HUES48 (cell line): ENCODE data around the gene PKD1L1.
"Not testable (repeated sequence)": the region's sequence is repeated elsewhere in the genome, so short reads cannot be mapped to it uniquely, and the experiment has no call there.

Source experiments
- H3K27ac ChIP-seq: one replicate; pipeline ENCODE4 v1.7.0; 2013; ENCODE audit warnings: low read depth, low read length, inconsistent platforms
- H3K27me3 ChIP-seq: 2 replicates; pipeline ENCODE4 v1.6.1; 2013; ENCODE audit warnings: mild to moderate bottlenecking, low read length; ENCODE audit not compliant: control insufficient read depth, insufficient read depth
- H3K36me3 ChIP-seq: 2 replicates; pipeline ENCODE4 v1.6.1; 2013; ENCODE audit warnings: low read length; ENCODE audit not compliant: control insufficient read depth, insufficient read depth
- H3K4me1 ChIP-seq: 2 replicates; pipeline ENCODE4 v1.6.1; 2013; ENCODE audit warnings: mild to moderate bottlenecking, low read length; ENCODE audit not compliant: control insufficient read depth, insufficient read depth
- H3K4me3 ChIP-seq: 2 replicates; pipeline ENCODE4 v1.5.1; 2013; ENCODE audit warnings: mild to moderate bottlenecking, low read depth, low read length
- H3K9ac ChIP-seq: 2 replicates; pipeline ENCODE4 v1.6.1; 2013; ENCODE audit warnings: mild to moderate bottlenecking, low read depth, low read length, moderate library complexity
- H3K9me3 ChIP-seq: 2 replicates; pipeline ENCODE4 v1.6.1; 2013; ENCODE audit warnings: low read length; ENCODE audit not compliant: control insufficient read depth, insufficient read depth

The PKD1L1 gene

GRCh38 chr7:47943676-47944474 lies 4.4 kb downstream of the PKD1L1 start:
- H3K36me3 ChIP-seq = no peaks in the 10 kb centered on the region
- H3K9ac ChIP-seq = no peak overlapping the region
- H3K27ac ChIP-seq = no peak overlapping the region
- no peaks in the 10 kb centered on the region for H3K9me3 ChIP-seq
- H3K4me3 ChIP-seq = no peak overlapping the region
- H3K4me1 ChIP-seq = peaks cover 17% of the 10 kb centered on the region
- no peaks in the 10 kb centered on the region for H3K27me3 ChIP-seq

GRCh38 chr7:47942651-47943050 lies 5.6 kb downstream of the PKD1L1 start:
- not testable (repeated sequence) for H3K36me3 ChIP-seq, H3K27me3 ChIP-seq, H3K4me3 ChIP-seq, H3K9ac ChIP-seq, H3K9me3 ChIP-seq, H3K27ac ChIP-seq
- H3K4me1 ChIP-seq = peaks cover 18% of the 10 kb centered on the region

- Histone ChIP-seq H3K27ac (no peak overlapping the region), H3K9me3 (no peaks in the 10 kb centered on the region)
Observed at GRCh38 chr7:47942132-47942531, 6.1 kb downstream of the PKD1L1 start.

GRCh38 chr7:47941136-47941844 lies 7.0 kb downstream of the PKD1L1 start:
- Histone ChIP-seq H3K36me3 (no peaks in the 10 kb centered on the region), H3K4me3 (no peak overlapping the region), H3K27me3 (no peaks in the 10 kb centered on the region), H3K4me1 (peaks cover 22% of the 10 kb centered on the region), H3K9ac (no peak overlapping the region), H3K27ac (no peak overlapping the region), H3K9me3 (no peaks in the 10 kb centered on the region)

More at GRCh38 chr7:47942132-47942531, 6.1 kb downstream of the PKD1L1 start:
- Histone ChIP-seq H3K4me1 (peaks cover 22% of the 10 kb centered on the region), H3K9ac (no peak overlapping the region), H3K4me3 (no peak overlapping the region), H3K36me3 (no peaks in the 10 kb centered on the region), H3K27me3 (no peaks in the 10 kb centered on the region)

GRCh38 chr7:47940088-47941013 lies 7.9 kb downstream of the PKD1L1 start:
- no peaks in the 10 kb centered on the region for H3K36me3 ChIP-seq
- H3K4me1 ChIP-seq = peaks cover 22% of the 10 kb centered on the region
- no peak overlapping the region for H3K9ac ChIP-seq
- H3K4me3 ChIP-seq = no peak overlapping the region
- no peaks in the 10 kb centered on the region for H3K9me3 ChIP-seq
- H3K27ac ChIP-seq = no peak overlapping the region
- H3K27me3 ChIP-seq = no peaks in the 10 kb centered on the region

- Histone ChIP-seq H3K9me3 (no peaks in the 10 kb centered on the region), H3K27me3 (no peaks in the 10 kb centered on the region), H3K9ac (no peak overlapping the region), H3K36me3 (no peaks in the 10 kb centered on the region), H3K27ac (no peak overlapping the region), H3K4me1 (peaks cover 26% of the 10 kb centered on the region), H3K4me3 (no peak overlapping the region)
Observed at GRCh38 chr7:47939425-47940036, 8.7 kb downstream of the PKD1L1 start.

GRCh38 chr7:47938574-47939165 lies 9.6 kb downstream of the PKD1L1 start:
- Histone ChIP-seq H3K9ac (no peak overlapping the region), H3K36me3 (no peaks in the 10 kb centered on the region), H3K27ac (no peak overlapping the region), H3K9me3 (no peaks in the 10 kb centered on the region), H3K27me3 (no peaks in the 10 kb centered on the region), H3K4me1 (peaks cover 26% of the 10 kb centered on the region), H3K4me3 (no peak overlapping the region)

- peaks cover 26% of the 10 kb centered on the region for H3K4me1 ChIP-seq
- H3K9ac ChIP-seq = no peak overlapping the region
- no peak overlapping the region for H3K27ac ChIP-seq
- no peak overlapping the region for H3K4me3 ChIP-seq
- H3K9me3 ChIP-seq = no peaks in the 10 kb centered on the region
- H3K36me3 ChIP-seq = no peaks in the 10 kb centered on the region
- no peaks in the 10 kb centered on the region for H3K27me3 ChIP-seq
Observed at GRCh38 chr7:47937711-47938573, 10.3 kb downstream of the PKD1L1 start.

GRCh38 chr7:47937065-47937687 lies 11.1 kb downstream of the PKD1L1 start:
- Histone ChIP-seq H3K9ac (no peak overlapping the region), H3K9me3 (no peaks in the 10 kb centered on the region), H3K27me3 (no peaks in the 10 kb centered on the region), H3K4me3 (no peak overlapping the region), H3K4me1 (peaks cover 26% of the 10 kb centered on the region), H3K27ac (no peak overlapping the region), H3K36me3 (no peaks in the 10 kb centered on the region)
